ENCODE data around the gene CXCL16. TPM values are rescaled to one million over a fixed set of nuclear protein-coding genes. Genes with fewer than 3 reads are reported as not detected.
"Not testable (repeated sequence)": the region's sequence is repeated elsewhere in the genome, so short reads cannot be mapped to it uniquely, and the experiment has no call there.

Gene CXCL16
- total and polyA plus RNA-seq, 8 donors, result 13.7 to 47.4 (median 28.8) TPM

GRCh38 chr17:4715063-4715744 lies 24.5 kb downstream of the CXCL16 start:
- Histone ChIP-seq H3K4me1 (peaks cover 28 to 67% (median 36%) of the 10 kb centered on the region in 4 donors), H3K36me3 (peaks cover 27 to 45% (median 41%) of the 10 kb centered on the region in 4 donors), H3K27me3 (no peaks in the 10 kb centered on the region), H3K4me3 (peak overlapping the region in 1 of 4 donors; percentile 15), H3K27ac (peak overlapping the region in 4 of 5 donors; percentile 31 to 77 (median 56)), H3K9me3 (no peaks in the 10 kb centered on the region)
- intact Hi-C loops (cut with DNase I; ENCODE audit: low total_unique reads), result no loop called here
- TF ChIP-seq POLR2AphosphoS5 (IDR thresholded peaks at IDR 0.05) (no peak), EP300 (IDR thresholded peaks at IDR 0.05) (no peak), POLR2A (IDR thresholded peaks at IDR 0.05) (no peak)
- TF ChIP-seq, protein P1, sequence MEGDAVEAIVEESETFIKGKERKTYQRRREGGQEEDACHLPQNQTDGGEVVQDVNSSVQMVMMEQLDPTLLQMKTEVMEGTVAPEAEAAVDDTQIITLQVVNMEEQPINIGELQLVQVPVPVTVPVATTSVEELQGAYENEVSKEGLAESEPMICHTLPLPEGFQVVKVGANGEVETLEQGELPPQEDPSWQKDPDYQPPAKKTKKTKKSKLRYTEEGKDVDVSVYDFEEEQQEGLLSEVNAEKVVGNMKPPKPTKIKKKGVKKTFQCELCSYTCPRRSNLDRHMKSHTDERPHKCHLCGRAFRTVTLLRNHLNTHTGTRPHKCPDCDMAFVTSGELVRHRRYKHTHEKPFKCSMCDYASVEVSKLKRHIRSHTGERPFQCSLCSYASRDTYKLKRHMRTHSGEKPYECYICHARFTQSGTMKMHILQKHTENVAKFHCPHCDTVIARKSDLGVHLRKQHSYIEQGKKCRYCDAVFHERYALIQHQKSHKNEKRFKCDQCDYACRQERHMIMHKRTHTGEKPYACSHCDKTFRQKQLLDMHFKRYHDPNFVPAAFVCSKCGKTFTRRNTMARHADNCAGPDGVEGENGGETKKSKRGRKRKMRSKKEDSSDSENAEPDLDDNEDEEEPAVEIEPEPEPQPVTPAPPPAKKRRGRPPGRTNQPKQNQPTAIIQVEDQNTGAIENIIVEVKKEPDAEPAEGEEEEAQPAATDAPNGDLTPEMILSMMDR (IDR thresholded peaks at IDR 0.05), result no peak
- WGBS, 5 donors, result 65 to 75% (median 72%) methylated on average over 3 to 11 of the region's 11 CpGs
- no peak for DNase-seq

DNA sequence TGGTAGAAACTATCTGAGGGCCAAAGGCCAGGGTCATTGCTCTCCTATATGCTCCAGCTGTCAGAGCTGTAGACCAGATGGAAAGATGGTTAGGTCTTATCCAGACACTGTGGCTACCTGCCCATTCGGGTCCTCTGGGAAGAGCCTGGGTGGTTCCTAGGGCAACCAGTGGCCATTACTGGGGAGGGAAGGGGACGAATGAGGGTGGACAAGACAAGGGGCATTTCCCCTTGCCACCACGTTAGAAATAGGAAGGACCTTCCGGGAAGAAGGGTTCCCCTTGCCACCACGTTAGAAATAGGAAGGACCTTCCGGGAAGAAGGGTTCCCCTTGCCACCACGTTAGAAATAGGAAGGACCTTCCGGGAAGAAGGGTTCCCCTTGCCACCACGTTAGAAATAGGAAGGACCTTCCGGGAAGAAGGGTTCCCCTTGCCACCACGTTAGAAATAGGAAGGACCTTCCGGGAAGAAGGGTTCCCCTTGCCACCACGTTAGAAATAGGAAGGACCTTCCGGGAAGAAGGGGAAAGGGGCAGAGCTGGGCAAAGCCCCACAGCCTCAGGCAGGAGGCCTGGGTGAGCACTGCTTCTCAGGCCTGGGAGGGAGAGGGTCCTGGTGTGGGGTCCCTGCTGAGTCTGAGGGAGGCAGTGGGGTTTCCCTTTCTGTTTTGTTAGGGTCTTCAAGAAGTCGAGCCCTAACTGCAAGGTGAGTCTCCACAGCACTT lies 25.2 kb downstream of the CXCL16 start:
- Histone ChIP-seq H3K36me3 (peaks cover 27 to 38% (median 35%) of the 10 kb centered on the region in 4 donors), H3K27ac (peak overlapping the region in 4 of 5 donors; percentile 31 to 77 (median 56)), H3K4me3 (peak overlapping the region in 1 of 4 donors; percentile 15), H3K4me1 (peaks cover 22 to 63% (median 34%) of the 10 kb centered on the region in 4 donors)
- 67 to 87% (median 73%) methylated on average over 8 to 11 of the region's 15 CpGs for WGBS, 5 donors
- intact Hi-C loops (cut with DNase I; ENCODE audit: low total_unique reads); H3K9me3 ChIP-seq; DNase-seq; H3K27me3 ChIP-seq: not testable (repeated sequence)

GRCh38 chr17:4712526-4712925 lies 27.2 kb downstream of the CXCL16 start:
- TF ChIP-seq EP300 (IDR thresholded peaks at IDR 0.05), result no peak
- no peak for TF ChIP-seq POLR2AphosphoS5 (IDR thresholded peaks at IDR 0.05)
- TF ChIP-seq, protein P1 (IDR thresholded peaks at IDR 0.05), result no peak
- TF ChIP-seq POLR2A (IDR thresholded peaks at IDR 0.05), result no peak
- DNase-seq, result no peak
- peak overlapping the region; percentile 1 to 93 (median 92) for H3K27ac ChIP-seq
- peaks cover 19 to 62% (median 31%) of the 10 kb centered on the region in 4 donors for H3K4me1 ChIP-seq
- peak overlapping the region in 1 of 4 donors; percentile 89 for H3K4me3 ChIP-seq
- peaks cover 11 to 18% (median 18%) of the 10 kb centered on the region in 4 donors for H3K36me3 ChIP-seq
- 29 to 63% (median 57%) methylated on average over 3 of the region's 3 CpGs for WGBS, 5 donors
- H3K9me3 ChIP-seq, result no peaks in the 10 kb centered on the region
- no peaks in the 10 kb centered on the region for H3K27me3 ChIP-seq
- intact Hi-C loops (cut with DNase I; ENCODE audit: low total_unique reads), result no loop called here

GRCh38 chr17:4711661-4712181 lies 28.0 kb downstream of the CXCL16 start:
- peaks cover 6 to 10% (median 10%) of the 10 kb centered on the region in 4 donors for H3K36me3 ChIP-seq
- no peaks in the 10 kb centered on the region for H3K9me3 ChIP-seq
- WGBS, 5 donors, result 49 to 66% (median 55%) methylated on average over 6 of the region's 6 CpGs
- H3K4me1 ChIP-seq, result peaks cover 19 to 58% (median 31%) of the 10 kb centered on the region in 4 donors
- TF ChIP-seq POLR2A (IDR thresholded peaks at IDR 0.05) (no peak), EP300 (IDR thresholded peaks at IDR 0.05) (no peak), POLR2AphosphoS5 (IDR thresholded peaks at IDR 0.05) (no peak)
- TF ChIP-seq, protein P1 (IDR thresholded peaks at IDR 0.05), result no peak
- no peaks in the 10 kb centered on the region for H3K27me3 ChIP-seq
- peak overlapping the region; percentile 72 to 89 (median 82) for H3K4me3 ChIP-seq
- peak in 1 of 2 donors; percentile 47 for DNase-seq
- peak overlapping the region; percentile 25 to 93 (median 92) for H3K27ac ChIP-seq
- intact Hi-C loops (cut with DNase I; ENCODE audit: low total_unique reads), result no loop called here
